Activated CD4-positive, alpha-beta T cell treated with anti-CD3 and anti-CD28 coated beads, Interleukin-2, amount 50 U/mL, for 48 hours (primary cell): Measurements from ENCODE around the gene AOC2.
"Not testable (repeated sequence)": the region's sequence is repeated elsewhere in the genome, so short reads cannot be mapped to it uniquely, and the experiment has no call there.

ENCODE experiments used
- DNase-seq, 2 experiments: peaks; one replicate each; pipeline ENCODE4 v3.0.0-alpha.2; 2020

Gene AOC2

GRCh38 chr17:42832934-42833766 lies 11.2 kb upstream of the AOC2 start, which contains the start of gene PSME3:
PSME3 (plus strand) TSS chr17:42833397; CDS start chr17:42833632, 235 bp downstream.
- peak; percentile 89 to 92 for DNase-seq

DNA sequence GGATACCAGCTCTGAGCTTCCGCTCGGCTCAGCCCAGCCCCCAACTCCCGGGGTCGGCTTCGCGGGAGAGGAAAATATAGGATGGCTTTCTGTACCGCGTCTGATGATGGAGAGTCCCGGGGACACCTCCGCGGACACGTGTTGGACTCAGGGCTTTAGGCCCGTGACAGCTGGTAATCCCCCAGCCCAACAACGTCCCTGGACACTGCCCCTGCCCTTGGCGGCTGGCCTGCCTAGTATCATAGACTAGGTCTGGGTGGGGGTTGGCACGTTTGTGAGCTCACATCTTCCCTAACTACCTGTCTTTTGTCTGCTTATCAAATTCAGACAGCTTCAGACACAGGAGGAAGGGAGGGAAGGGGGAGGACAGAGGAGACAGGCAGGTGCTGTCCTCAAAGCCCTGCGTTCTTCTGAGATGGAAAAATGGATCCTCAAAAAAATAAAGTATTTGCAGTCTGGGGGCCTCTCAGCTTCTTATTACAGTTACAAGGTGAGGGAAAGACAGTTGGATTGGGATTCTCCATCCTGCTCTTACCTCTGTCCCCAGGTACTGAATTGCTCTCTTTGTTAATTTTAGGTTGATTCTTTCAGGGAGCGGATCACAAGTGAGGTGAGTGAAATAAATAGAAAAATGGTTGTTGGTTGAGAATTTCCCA lies 10.5 kb upstream of the AOC2 start:
- no peak for DNase-seq

DNA sequence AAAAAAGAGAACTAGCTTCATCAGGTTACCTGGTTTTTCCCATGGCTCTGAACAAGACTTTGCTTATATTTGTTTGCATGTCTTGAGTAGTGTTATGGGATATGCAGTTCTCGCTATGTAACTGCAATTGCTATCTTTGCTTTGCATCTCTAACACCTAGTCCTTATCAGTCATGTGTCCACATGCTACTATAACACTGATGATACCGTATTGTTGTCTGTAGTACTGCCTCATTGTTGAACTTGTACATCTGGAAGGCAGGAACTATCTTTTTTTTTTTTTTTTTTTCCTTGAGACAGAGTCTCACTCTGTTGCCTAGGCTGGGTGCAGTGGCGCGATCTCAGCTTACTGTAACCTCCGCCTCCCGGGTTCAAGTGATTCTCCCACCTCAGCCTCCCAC lies 8.6 kb upstream of the AOC2 start:
- no peak for DNase-seq

DNA sequence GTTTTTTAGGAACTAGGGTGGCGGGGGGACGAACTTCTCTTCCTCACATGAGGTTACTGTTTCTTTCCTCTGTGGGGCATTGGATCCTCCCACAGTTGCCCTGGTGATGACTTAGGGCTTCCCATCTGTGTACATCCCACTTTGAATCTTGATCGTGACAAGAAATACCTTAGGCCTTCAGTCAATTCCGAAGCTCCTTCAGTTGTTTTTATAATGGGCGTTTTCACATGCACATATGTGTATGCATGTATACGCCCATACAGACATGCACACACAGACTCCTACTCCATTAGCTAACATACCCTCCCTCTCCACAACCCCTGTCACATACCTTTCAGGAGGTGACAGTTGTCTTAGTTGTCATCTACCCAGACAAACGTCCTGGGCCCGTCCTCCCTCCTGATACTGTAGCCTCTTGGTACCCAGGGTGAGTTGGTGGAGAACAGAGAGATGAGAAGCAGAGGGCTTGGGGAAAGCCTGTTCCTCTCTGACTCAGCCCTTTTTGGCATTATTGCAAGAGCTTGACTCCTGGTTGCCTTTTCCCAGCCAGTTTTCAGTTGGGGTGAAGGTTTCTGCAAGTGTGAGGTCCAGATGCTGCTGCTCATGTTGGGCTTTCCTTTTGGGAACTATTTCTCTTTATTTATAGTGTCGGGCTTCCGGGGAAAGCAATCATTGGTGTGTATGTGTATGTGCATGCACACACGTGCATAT lies 2.2 kb upstream of the AOC2 start:
- no peak for DNase-seq

- no peak for DNase-seq
Measured at GRCh38 chr17:42843358-42843934, 934 bp upstream of the AOC2 start.

GRCh38 chr17:42844761-42845555 lies 578 bp downstream of the AOC2 start:
- no peak for DNase-seq

DNA sequence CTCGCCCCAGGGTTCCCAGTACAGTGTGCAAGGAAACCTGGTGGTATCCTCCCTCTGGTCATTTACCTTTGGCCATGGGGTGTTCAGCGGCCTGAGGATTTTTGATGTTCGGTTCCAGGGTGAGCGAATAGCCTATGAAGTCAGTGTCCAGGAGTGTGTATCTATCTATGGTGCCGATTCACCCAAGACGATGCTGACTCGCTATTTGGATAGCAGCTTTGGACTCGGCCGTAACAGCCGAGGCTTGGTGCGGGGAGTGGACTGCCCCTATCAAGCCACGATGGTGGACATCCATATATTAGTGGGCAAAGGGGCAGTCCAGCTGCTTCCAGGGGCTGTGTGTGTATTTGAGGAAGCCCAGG lies 1.2 kb downstream of the AOC2 start:
- DNase-seq = no peak

DNA sequence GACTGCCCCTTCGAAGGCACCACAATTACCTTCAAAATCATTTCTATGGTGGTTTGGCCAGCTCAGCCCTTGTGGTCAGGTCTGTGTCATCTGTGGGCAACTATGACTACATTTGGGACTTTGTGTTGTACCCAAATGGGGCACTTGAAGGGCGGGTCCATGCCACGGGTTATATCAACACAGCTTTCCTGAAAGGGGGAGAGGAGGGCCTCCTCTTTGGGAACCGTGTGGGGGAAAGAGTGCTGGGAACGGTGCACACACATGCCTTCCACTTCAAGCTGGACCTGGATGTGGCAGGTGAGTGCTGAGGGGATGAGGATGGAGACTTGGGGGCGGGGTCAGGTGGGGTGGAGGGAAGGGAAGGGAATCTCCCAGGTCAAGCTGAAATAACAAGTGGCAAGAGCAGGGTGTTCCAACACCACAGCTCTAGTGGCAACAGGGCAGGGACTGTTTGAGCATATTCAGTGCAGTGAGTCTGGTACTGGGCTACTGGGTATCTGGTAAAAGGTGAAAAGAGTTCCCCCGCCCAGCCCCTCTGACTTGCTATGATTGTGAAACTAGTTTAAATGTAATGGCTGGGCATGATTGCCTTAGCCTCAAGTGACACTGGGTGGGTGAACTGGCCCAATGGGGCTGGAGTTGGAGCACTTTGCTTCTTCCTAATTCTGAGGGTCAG lies 1.7 kb downstream of the AOC2 start:
- DNase-seq = peak; percentile 67 to 74

- DNase-seq = no peak
Measured at GRCh38 chr17:42846594-42847280, 2.4 kb downstream of the AOC2 start.

GRCh38 chr17:42848093-42848492 lies 3.7 kb downstream of the AOC2 start:
- DNase-seq = no peak

GRCh38 chr17:42849031-42849430 lies 4.7 kb downstream of the AOC2 start:
- DNase-seq = no peak

DNA sequence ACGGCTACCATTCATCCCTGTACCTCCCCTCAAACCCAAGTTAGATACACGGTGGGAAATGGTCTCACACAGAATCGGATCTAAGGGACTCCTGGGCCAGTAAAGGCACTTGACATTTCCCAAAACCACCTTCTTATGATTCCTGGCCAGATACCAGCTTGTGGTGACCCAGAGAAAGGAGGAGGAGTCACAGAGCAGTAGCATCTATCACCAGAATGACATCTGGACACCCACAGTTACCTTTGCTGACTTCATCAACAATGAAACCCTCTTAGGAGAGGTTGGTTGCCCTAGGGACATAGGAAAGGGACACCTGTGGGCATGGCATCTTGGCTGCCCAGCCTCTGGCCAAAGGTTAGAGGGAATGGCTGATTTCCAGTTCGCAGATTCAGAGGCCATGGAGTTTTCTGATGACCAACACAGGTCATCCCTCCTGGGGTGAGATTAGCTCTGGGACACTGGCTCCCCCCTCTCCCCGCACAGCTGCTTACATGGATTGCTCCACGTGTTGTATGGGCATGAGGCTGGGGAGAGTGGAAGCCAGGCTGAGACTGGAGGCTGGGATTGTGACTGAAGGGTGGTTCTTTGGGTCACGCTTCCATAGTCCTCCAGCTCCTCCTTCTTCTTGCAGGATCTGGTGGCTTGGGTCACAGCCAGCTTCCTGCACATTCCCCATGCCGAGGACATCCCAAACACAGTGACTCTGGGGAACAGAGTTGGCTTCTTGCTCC lies 5.2 kb downstream of the AOC2 start:
- no peak for DNase-seq

DNA sequence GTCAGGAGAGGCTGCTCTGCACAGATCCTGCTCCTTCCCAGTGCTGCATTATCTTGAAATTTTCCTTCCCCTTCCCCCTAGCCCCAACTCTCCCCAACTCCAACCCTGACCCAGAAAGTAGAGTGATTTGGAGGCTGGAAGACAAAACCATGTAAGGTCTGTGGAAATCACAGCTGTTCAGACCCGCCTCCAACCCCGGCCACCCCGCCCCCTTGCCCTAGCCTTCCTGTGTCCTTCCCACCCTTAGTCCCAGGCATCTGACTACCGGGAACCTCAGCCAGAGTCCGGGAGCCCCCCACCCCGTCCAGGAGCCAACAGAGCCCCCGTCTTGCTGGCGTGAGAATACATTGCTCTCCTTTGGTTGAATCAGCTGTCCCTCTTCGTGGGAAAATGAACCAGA lies 6.6 kb downstream of the AOC2 start, which contains the start of gene AOC3:
Gene AOC3, plus strand, starts transcription at position 246 of the 400 bp plus-strand sequence. Its CDS starts 145 bp downstream, at position 391.
- DNase-seq = no peak

GRCh38 chr17:42851371-42852240 lies 7.2 kb downstream of the AOC2 start:
- DNase-seq = not testable (repeated sequence)

DNA sequence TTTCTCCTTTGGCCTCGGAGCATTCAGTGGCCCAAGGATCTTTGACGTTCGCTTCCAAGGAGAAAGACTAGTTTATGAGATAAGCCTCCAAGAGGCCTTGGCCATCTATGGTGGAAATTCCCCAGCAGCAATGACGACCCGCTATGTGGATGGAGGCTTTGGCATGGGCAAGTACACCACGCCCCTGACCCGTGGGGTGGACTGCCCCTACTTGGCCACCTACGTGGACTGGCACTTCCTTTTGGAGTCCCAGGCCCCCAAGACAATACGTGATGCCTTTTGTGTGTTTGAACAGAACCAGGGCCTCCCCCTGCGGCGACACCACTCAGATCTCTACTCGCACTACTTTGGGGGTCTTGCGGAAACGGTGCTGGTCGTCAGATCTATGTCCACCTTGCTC lies 8.0 kb downstream of the AOC2 start:
- DNase-seq = no peak

- DNase-seq = no peak
Measured at GRCh38 chr17:42853004-42853403, 8.6 kb downstream of the AOC2 start.

- no peak for DNase-seq
Measured at GRCh38 chr17:42853597-42853967, 9.2 kb downstream of the AOC2 start.

- no peak for DNase-seq
Measured at GRCh38 chr17:42853968-42854790, 9.8 kb downstream of the AOC2 start.
